Measurements from ENCODE around the gene PRMT6. TPM values are rescaled to one million over a fixed set of nuclear protein-coding genes. Genes with fewer than 3 reads are reported as not detected.
A peak's percentile ranks its signal among the peaks of the same experiment; 100 is the strongest.
"Not testable (repeated sequence)": the region's sequence is repeated elsewhere in the genome, so short reads cannot be mapped to it uniquely, and the experiment has no call there.

Gene PRMT6
- polyA plus RNA-seq, 4 donors, result 7.0 to 23.8 (median 14.5) TPM

DNA sequence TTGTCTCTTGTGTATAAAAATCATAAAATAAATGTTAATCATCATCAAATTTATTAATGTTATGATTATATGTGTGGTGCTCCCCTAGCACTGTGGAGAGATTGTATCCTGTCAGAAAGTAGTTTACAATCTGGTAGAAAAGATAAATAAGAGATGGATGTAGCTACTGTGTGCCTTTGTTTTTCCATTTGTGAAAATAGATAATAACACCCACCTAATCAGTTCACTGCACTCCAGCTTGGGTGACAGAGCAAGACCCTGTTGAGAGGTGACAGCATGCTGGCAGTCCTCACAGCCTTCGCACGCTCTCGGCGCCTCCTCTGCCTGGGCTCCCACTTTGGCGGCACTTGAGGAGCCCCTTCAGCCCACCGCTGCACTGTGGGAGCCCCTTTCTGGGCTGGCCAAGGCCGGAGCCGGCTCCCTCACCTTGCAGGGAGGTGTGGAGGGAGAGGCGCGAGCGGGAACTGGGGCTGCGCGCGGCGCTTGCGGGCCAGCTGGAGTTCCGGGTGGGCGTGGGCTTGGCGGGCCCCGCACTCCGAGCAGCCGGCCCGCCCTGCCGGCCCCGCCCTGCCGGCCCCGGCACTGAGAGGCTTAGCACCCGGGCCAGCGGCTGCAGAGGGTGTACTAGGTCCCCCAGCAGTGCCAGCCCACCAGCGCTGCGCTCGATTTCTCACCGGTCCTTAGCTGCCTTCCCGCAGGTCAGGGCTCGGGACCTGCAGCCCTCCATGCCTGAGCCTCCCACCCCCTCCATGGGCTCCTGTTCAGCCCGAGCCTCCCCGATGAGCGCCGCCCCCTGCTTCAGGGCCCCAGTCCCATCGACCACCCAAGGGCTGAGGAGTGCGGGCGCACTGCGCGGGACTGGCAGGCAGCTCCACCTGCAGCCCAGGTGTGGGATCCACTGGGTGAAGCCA, 11.9 kb upstream of the PRMT6 start:
- H3K36me3 ChIP-seq (ENCODE audit: control insufficient read depth in 3 of 3, insufficient read depth in 2 of 3, low read depth in 1 of 3, low read length in 3 of 3); FAIRE-seq; H3K27me3 ChIP-seq (ENCODE audit: control insufficient read depth in 3 of 3, insufficient read depth in 3 of 3, low read length in 3 of 3); H3K4me1 ChIP-seq (ENCODE audit: control insufficient read depth in 3 of 3, insufficient read depth in 2 of 3, low read depth in 1 of 3, low read length in 2 of 3); H3K9me3 ChIP-seq (ENCODE audit: control insufficient read depth in 2 of 2, insufficient read depth in 1 of 2, low read depth in 1 of 2, low read length in 1 of 2); DNase-seq; H3K27ac ChIP-seq (ENCODE audit: low read depth in 1 of 3, low read length in 2 of 3); H3K4me3 ChIP-seq (ENCODE audit: low read depth in 1 of 3, low read length in 3 of 3): not testable (repeated sequence)
- 94 to 96% (median 96%) methylated on average over 28 to 44 of the region's 44 CpGs for WGBS, 3 donors

DNA sequence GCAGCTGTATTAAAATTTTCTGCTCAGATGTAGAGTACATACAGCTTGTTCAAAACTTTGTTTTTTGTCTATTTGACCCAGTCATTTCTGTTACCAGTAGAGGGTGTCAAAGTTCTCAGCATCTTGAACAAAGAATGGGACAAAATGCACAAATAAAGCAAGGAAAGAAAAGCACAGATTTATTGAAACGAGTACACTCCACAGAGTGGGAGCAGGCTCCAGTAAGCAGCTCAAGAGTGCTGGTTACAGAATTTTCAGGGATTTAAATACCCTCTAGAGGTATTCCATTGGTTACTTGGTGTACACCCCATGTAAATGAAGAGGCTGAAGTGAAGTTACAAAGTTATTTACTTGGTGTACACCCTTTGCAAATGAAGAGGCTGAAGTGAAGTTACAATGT, 8.9 kb upstream of the PRMT6 start:
- H3K4me3 ChIP-seq (ENCODE audit: low read depth in 1 of 3, low read length in 3 of 3), result no peak overlapping the region
- no peaks in the 10 kb centered on the region for H3K9me3 ChIP-seq (ENCODE audit: control insufficient read depth in 2 of 2, insufficient read depth in 1 of 2, low read depth in 1 of 2, low read length in 1 of 2)
- H3K36me3 ChIP-seq (ENCODE audit: control insufficient read depth in 3 of 3, insufficient read depth in 2 of 3, low read depth in 1 of 3, low read length in 3 of 3), result no peaks in the 10 kb centered on the region
- H3K4me1 ChIP-seq (ENCODE audit: control insufficient read depth in 3 of 3, insufficient read depth in 2 of 3, low read depth in 1 of 3, low read length in 2 of 3), result no peaks in the 10 kb centered on the region
- DNase-seq (no peak), FAIRE-seq (no peak)
- 60 to 77% (median 76%) methylated on average over 1 of the region's 1 CpG for WGBS, 3 donors
- H3K27ac ChIP-seq (ENCODE audit: low read depth in 1 of 3, low read length in 2 of 3), result no peak overlapping the region
- no peaks in the 10 kb centered on the region for H3K27me3 ChIP-seq (ENCODE audit: control insufficient read depth in 3 of 3, insufficient read depth in 3 of 3, low read length in 3 of 3)

DNA sequence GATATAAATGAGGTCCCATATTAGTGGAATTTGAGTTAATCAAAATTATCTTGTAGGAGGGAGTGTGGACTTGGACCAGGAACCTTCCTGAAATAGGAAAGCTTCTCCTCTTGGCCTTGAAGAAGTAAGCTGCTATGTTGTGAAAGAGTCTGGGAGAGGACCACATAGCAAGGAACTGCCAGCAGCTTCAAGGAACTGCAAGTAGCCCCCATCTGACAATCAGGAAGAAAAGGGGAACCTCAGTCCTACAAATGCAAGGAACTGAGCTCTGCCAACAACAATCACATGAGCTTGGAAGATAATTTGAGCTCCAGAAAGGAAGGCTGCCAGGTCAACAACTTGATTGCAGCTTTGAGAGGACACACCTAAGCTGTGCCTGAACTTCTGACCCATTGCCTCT, 8.2 kb upstream of the PRMT6 start:
- no peak for DNase-seq
- FAIRE-seq, result no peak
- Histone ChIP-seq H3K36me3 (ENCODE audit: control insufficient read depth in 3 of 3, insufficient read depth in 2 of 3, low read depth in 1 of 3, low read length in 3 of 3) (no peaks in the 10 kb centered on the region), H3K4me1 (ENCODE audit: control insufficient read depth in 3 of 3, insufficient read depth in 2 of 3, low read depth in 1 of 3, low read length in 2 of 3) (no peaks in the 10 kb centered on the region), H3K27ac (ENCODE audit: low read depth in 1 of 3, low read length in 2 of 3) (no peak overlapping the region), H3K27me3 (ENCODE audit: control insufficient read depth in 3 of 3, insufficient read depth in 3 of 3, low read length in 3 of 3) (no peaks in the 10 kb centered on the region), H3K4me3 (ENCODE audit: low read depth in 1 of 3, low read length in 3 of 3) (no peak overlapping the region), H3K9me3 (ENCODE audit: control insufficient read depth in 2 of 2, insufficient read depth in 1 of 2, low read depth in 1 of 2, low read length in 1 of 2) (no peaks in the 10 kb centered on the region)

DNA sequence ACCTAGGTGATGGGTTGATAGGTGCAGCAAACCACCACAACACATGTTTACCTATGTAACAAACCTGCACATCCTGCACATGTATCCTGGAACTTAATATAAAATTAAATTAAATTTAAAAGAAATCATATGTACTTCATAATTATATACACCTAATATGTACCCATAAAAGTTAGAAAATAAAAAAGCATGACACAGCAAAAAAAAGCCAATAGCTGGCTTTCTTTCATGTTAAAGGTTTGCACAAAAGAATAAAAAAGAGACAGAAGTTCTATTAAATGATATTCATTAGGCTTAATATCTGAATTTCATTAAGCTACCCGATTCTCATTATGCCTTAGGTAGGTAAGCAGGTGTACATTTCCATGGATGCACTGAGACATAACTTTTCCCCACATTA, 5.2 kb upstream of the PRMT6 start:
- Histone ChIP-seq H3K4me1 (ENCODE audit: control insufficient read depth in 3 of 3, insufficient read depth in 2 of 3, low read depth in 1 of 3, low read length in 2 of 3) (no peaks in the 10 kb centered on the region), H3K36me3 (ENCODE audit: control insufficient read depth in 3 of 3, insufficient read depth in 2 of 3, low read depth in 1 of 3, low read length in 3 of 3) (no peaks in the 10 kb centered on the region), H3K4me3 (ENCODE audit: low read depth in 1 of 3, low read length in 3 of 3) (no peak overlapping the region), H3K9me3 (ENCODE audit: control insufficient read depth in 2 of 2, insufficient read depth in 1 of 2, low read depth in 1 of 2, low read length in 1 of 2) (no peaks in the 10 kb centered on the region), H3K27ac (ENCODE audit: low read depth in 1 of 3, low read length in 2 of 3) (no peak overlapping the region), H3K27me3 (ENCODE audit: control insufficient read depth in 3 of 3, insufficient read depth in 3 of 3, low read length in 3 of 3) (no peaks in the 10 kb centered on the region)
- FAIRE-seq (no peak), DNase-seq (no peak)
- WGBS, 3 donors, result 82 to 91% (median 88%) methylated on average over 1 of the region's 1 CpG

DNA sequence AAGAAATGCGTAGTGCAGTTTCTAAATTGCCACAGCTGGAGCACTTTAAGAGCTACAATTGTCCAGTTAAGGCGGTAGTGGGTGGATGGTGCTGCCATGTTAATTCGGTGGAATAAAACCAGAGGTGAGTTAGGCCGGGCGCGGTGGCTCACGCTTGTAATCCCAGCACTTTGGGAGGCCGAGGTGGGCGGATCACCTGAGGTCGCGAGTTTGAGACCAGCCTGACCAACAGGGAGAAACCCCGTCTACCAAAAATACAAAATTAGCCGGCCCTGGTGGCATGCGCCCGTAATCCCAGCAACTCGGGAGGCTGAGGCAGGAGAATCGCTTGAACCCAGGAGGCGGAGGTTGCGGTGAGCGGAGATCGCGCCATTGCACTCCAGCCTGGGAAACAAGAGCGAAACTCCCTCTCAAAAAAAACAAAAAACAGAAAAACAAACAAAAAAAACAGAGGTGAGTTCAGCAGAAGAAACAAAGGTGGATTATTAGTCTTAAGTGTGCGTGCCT, 502 bp upstream of the PRMT6 start:
- not testable (repeated sequence) for H3K27me3 ChIP-seq (ENCODE audit: control insufficient read depth in 3 of 3, insufficient read depth in 3 of 3, low read length in 3 of 3); DNase-seq; H3K9me3 ChIP-seq (ENCODE audit: control insufficient read depth in 2 of 2, insufficient read depth in 1 of 2, low read depth in 1 of 2, low read length in 1 of 2); FAIRE-seq; H3K36me3 ChIP-seq (ENCODE audit: control insufficient read depth in 3 of 3, insufficient read depth in 2 of 3, low read depth in 1 of 3, low read length in 3 of 3); H3K4me1 ChIP-seq (ENCODE audit: control insufficient read depth in 3 of 3, insufficient read depth in 2 of 3, low read depth in 1 of 3, low read length in 2 of 3)
- 88 to 93% (median 90%) methylated on average over 24 of the region's 24 CpGs for WGBS, 3 donors
- H3K4me3 ChIP-seq (ENCODE audit: low read depth in 1 of 3, low read length in 3 of 3), result peak overlapping the region; percentile 52 to 98 (median 97)
- peak overlapping the region in 2 of 3 donors; percentile 78 to 83 for H3K27ac ChIP-seq (ENCODE audit: low read depth in 1 of 3, low read length in 2 of 3)

DNA sequence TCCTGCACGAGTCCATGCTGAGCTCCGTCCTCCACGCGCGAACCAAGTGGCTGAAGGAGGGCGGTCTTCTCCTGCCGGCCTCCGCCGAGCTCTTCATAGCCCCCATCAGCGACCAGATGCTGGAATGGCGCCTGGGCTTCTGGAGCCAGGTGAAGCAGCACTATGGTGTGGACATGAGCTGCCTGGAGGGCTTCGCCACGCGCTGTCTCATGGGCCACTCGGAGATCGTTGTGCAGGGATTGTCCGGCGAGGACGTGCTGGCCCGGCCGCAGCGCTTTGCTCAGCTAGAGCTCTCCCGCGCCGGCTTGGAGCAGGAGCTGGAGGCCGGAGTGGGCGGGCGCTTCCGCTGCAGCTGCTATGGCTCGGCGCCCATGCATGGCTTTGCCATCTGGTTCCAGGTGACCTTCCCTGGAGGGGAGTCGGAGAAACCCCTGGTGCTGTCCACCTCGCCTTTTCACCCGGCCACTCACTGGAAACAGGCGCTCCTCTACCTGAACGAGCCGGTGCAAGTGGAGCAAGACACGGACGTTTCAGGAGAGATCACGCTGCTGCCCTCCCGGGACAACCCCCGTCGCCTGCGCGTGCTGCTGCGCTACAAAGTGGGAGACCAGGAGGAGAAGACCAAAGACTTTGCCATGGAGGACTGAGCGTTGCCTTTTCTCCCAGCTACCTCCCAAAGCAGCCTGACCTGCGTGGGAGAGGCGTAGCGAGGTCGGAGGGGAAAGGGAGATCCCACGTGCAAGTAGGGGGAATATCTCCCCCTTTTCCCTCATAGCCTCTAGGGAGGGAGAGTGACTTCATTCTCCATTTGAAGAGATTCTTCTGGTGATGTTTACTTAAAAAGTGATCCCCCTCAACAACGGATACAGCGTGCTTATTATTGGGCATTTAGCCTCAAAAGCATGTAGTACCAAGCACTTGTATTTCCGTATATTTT, 991 bp downstream of the PRMT6 start:
- DNase-seq (peak; percentile 57 to 80), FAIRE-seq (no peak)
- no peaks in the 10 kb centered on the region for H3K27me3 ChIP-seq (ENCODE audit: control insufficient read depth in 3 of 3, insufficient read depth in 3 of 3, low read length in 3 of 3)
- peak overlapping the region; percentile 46 to 85 (median 83) for H3K27ac ChIP-seq (ENCODE audit: low read depth in 1 of 3, low read length in 2 of 3)
- H3K4me3 ChIP-seq (ENCODE audit: low read depth in 1 of 3, low read length in 3 of 3), result peak overlapping the region; percentile 52 to 98 (median 97)
- no peaks in the 10 kb centered on the region for H3K9me3 ChIP-seq (ENCODE audit: control insufficient read depth in 2 of 2, insufficient read depth in 1 of 2, low read depth in 1 of 2, low read length in 1 of 2)
- H3K4me1 ChIP-seq (ENCODE audit: control insufficient read depth in 3 of 3, insufficient read depth in 2 of 3, low read depth in 1 of 3, low read length in 2 of 3), result peaks cover 0 to 2% (median 0%) of the 10 kb centered on the region in 3 donors
- 3 to 5% (median 3%) methylated on average over 54 to 55 of the region's 55 CpGs for WGBS, 3 donors
- no peaks in the 10 kb centered on the region for H3K36me3 ChIP-seq (ENCODE audit: control insufficient read depth in 3 of 3, insufficient read depth in 2 of 3, low read depth in 1 of 3, low read length in 3 of 3)

DNA sequence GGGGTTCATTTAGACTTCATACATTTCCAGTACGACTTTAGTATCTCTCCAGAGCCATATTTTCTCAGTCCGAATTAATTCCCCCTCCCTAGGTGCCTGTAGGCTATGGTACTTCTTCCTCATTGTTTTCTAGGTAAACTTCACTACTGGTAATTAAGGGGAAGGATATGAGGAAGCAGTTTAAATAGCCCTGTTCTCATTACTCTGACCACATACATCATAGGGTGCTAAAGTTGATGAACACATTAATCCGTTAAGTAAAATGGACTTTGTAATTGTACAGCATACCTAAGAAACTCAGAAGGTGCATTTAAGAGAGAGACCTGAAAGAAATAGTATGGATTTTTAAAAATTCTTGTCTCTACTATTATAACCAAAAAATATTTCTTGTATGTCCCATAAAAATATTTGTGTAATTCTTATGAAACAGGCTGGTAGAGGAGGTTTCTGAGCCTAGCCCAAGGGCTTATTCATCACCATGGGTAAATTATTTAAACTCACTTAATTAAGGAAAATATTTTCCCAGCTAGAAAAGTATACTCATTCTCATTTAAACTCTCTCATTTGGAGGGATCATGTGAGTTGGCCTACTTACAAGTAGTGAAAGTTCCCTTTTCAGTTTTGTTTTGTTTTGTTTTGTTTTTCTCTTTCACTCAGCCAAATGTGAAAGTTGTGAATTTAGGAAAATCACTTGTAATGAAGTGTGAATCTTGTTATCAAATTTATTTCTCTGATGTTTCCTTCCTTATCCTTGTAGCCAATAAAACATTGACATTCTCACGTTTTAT, 2.0 kb downstream of the PRMT6 start:
- Histone ChIP-seq H3K36me3 (ENCODE audit: control insufficient read depth in 3 of 3, insufficient read depth in 2 of 3, low read depth in 1 of 3, low read length in 3 of 3) (no peaks in the 10 kb centered on the region), H3K27me3 (ENCODE audit: control insufficient read depth in 3 of 3, insufficient read depth in 3 of 3, low read length in 3 of 3) (no peaks in the 10 kb centered on the region), H3K9me3 (ENCODE audit: control insufficient read depth in 2 of 2, insufficient read depth in 1 of 2, low read depth in 1 of 2, low read length in 1 of 2) (no peaks in the 10 kb centered on the region), H3K27ac (ENCODE audit: low read depth in 1 of 3, low read length in 2 of 3) (no peak overlapping the region), H3K4me1 (ENCODE audit: control insufficient read depth in 3 of 3, insufficient read depth in 2 of 3, low read depth in 1 of 3, low read length in 2 of 3) (peaks cover 0 to 2% (median 0%) of the 10 kb centered on the region in 3 donors), H3K4me3 (ENCODE audit: low read depth in 1 of 3, low read length in 3 of 3) (peak overlapping the region in 1 of 3 donors; percentile 98)
- WGBS, 3 donors, result 21 to 45% (median 40%) methylated on average over 4 of the region's 4 CpGs
- FAIRE-seq, result no peak
- DNase-seq, result peak; percentile 1 to 18

DNA sequence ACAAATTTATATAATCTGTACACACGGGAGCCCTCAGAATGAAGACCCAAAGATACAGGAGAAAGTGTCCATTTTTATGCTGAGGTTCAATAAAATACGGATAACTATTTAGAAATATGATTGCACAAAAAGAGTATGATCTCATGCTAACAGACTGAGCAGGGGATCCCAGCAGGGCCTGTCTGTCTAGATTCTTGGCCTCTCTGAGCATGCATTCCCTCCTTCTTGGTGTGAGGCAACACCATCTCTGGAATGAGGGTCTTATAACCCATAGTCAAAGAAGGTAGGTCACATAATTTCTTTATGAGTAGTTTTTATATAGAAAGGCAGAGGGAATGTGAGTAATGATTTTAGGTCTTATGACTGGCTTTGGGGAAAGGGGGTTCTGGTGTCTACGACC, 5.4 kb downstream of the PRMT6 start:
- FAIRE-seq (no peak), DNase-seq (no peak)
- H3K27ac ChIP-seq (ENCODE audit: low read depth in 1 of 3, low read length in 2 of 3), result no peak overlapping the region
- no peaks in the 10 kb centered on the region for H3K36me3 ChIP-seq (ENCODE audit: control insufficient read depth in 3 of 3, insufficient read depth in 2 of 3, low read depth in 1 of 3, low read length in 3 of 3)
- no peaks in the 10 kb centered on the region for H3K27me3 ChIP-seq (ENCODE audit: control insufficient read depth in 3 of 3, insufficient read depth in 3 of 3, low read length in 3 of 3)
- H3K4me3 ChIP-seq (ENCODE audit: low read depth in 1 of 3, low read length in 3 of 3), result no peak overlapping the region
- H3K4me1 ChIP-seq (ENCODE audit: control insufficient read depth in 3 of 3, insufficient read depth in 2 of 3, low read depth in 1 of 3, low read length in 2 of 3), result peaks cover 0 to 2% (median 0%) of the 10 kb centered on the region in 3 donors
- WGBS, 3 donors, result 87 to 92% (median 89%) methylated on average over 3 of the region's 3 CpGs
- H3K9me3 ChIP-seq (ENCODE audit: control insufficient read depth in 2 of 2, insufficient read depth in 1 of 2, low read depth in 1 of 2, low read length in 1 of 2), result no peaks in the 10 kb centered on the region
